HCT116 (cell line): Measurements from ENCODE around the gene ABCC1. TPM values are rescaled to one million over a fixed set of nuclear protein-coding genes. Genes with fewer than 3 reads are reported as not detected.

Experiments used
- ATAC-seq: fragments of 200-7000 bp; cut with Tn5 transposase; 2 replicates; pipeline ENCODE4 v1.9.1; 2020; ENCODE audit warnings: mild to moderate bottlenecking, moderate library complexity
- BruUV-seq: library from RNA; stranded (reverse); fragments of 400-500 nt; replicated peaks from 2 replicates; lab custom pipeline; 2021; lab: Mats Ljungman, UMichigan
- CTCF ChIA-PET: fragments of 300-600 bp; sonication (Branson Sonifier 250); formaldehyde crosslinking; loops from one replicate; lab custom pipeline; 2021; ENCODE audit warnings: antibody characterized with exemption; lab: Charles Lee
- POLR2A ChIA-PET: fragments of 300-600, 350-600 bp; sonication (Branson Sonifier 250); formaldehyde crosslinking; loops from one replicate; lab custom pipeline; 2021; ENCODE audit warnings: antibody characterized with exemption; lab: Charles Lee
- RAD21 ChIA-PET, 2 experiments: fragments of 300-600 bp; sonication (Branson Sonifier 250); formaldehyde crosslinking; loops; one replicate each; lab custom pipeline; 2023; ENCODE audit warnings: low total read pairs in 2 of 2; ENCODE audit not compliant: uncharacterized antibody in 2 of 2, unreplicated experiment in 2 of 2, low non-redundant PET in 1 of 2; lab: Charles Lee
- DNase-seq: peaks from one replicate; pipeline ENCODE4 v3.0.0-alpha.2; 2010; ENCODE audit warnings: low read depth, low spot score
- H2AFZ ChIP-seq: fragments of 200-600 bp; shearing (Covaris generic), sonication (generic); 2 replicates; pipeline ENCODE4 v1.6.1; 2017; ENCODE audit warnings: low read depth, mixed run types, mixed read lengths, antibody characterized with exemption, low read length; ENCODE audit not compliant: poor library complexity, severe bottlenecking
- H3K27ac ChIP-seq: 2 replicates; pipeline ENCODE4 v1.5.1; 2012; ENCODE audit warnings: low read depth, low read length
- H3K27me3 ChIP-seq: fragments of 200-600 bp; sonication (generic); 2 replicates; pipeline ENCODE4 v1.6.1; 2016; ENCODE audit warnings: mixed run types, low read length, mixed read lengths; ENCODE audit not compliant: insufficient read depth
- H3K36me3 ChIP-seq, 2 experiments: fragments of 200-500 bp in 1 of 2; fragments of 200-600 bp in 1 of 2; sonication (Bioruptor generic) in 1 of 2; sonication (generic) in 1 of 2; 2 replicates each; pipeline versions ENCODE4 v1.5.1 to v1.6.1; 2014 to 2016; ENCODE audit warnings: low read length in 2 of 2, inconsistent platforms in 1 of 2, mixed read lengths in 1 of 2, mixed run types in 1 of 2; ENCODE audit not compliant: insufficient read depth in 2 of 2, control insufficient read depth in 1 of 2
- H3K4me1 ChIP-seq, 2 experiments: fragments of 200-600 bp in 1 of 2; sonication (generic) in 1 of 2; 2 replicates each; pipeline versions ENCODE4 v1.5.1 to v1.6.1; 2012 to 2017; ENCODE audit warnings: low read length in 2 of 2, inconsistent platforms in 1 of 2, mild to moderate bottlenecking in 1 of 2, mixed read lengths in 1 of 2, mixed run types in 1 of 2, moderate library complexity in 1 of 2; ENCODE audit not compliant: insufficient read depth in 2 of 2, control insufficient read depth in 1 of 2
- H3K4me2 ChIP-seq: fragments of 200-600 bp; sonication (generic); 2 replicates; pipeline ENCODE4 v1.6.1; 2017; ENCODE audit warnings: mixed run types, low read length, mixed read lengths
- H3K4me3 ChIP-seq, 2 experiments: fragments of 200-600 bp in 1 of 2; sonication (generic) in 1 of 2; replicated peaks in 1 of 2; 2 replicates each; pipeline ENCODE4 v1.5.1; 2011 to 2016; ENCODE audit warnings: low read length in 2 of 2, control low read depth in 1 of 2, low read depth in 1 of 2, mild to moderate bottlenecking in 1 of 2, mixed read lengths in 1 of 2, mixed run types in 1 of 2
- H3K79me2 ChIP-seq: fragments of 200-600 bp; sonication (generic); 2 replicates; pipeline ENCODE4 v1.6.1; 2017; ENCODE audit warnings: mild to moderate bottlenecking, mixed run types, low read length, moderate library complexity, mixed read lengths; ENCODE audit not compliant: insufficient read depth
- H3K9ac ChIP-seq: fragments of 200-600 bp; sonication (generic); 2 replicates; pipeline ENCODE4 v1.6.1; 2016; ENCODE audit warnings: low read length, mixed read lengths
- H3K9me2 ChIP-seq: fragments of 200-600 bp; sonication (generic), shearing (Covaris generic); 2 replicates; pipeline ENCODE4 v1.6.1; 2017; ENCODE audit warnings: mixed run types, mild to moderate bottlenecking, moderate library complexity; ENCODE audit not compliant: insufficient read depth
- H3K9me3 ChIP-seq, 2 experiments: fragments of 200-500 bp in 1 of 2; fragments of 200-600 bp in 1 of 2; sonication (Bioruptor generic) in 1 of 2; sonication (generic) in 1 of 2; 2 replicates each; pipeline ENCODE4 v1.6.1; 2014 to 2017; ENCODE audit warnings: low read length in 2 of 2, mixed read lengths in 2 of 2, inconsistent platforms in 1 of 2, low read depth in 1 of 2, mild to moderate bottlenecking in 1 of 2, mixed run types in 1 of 2, moderate library complexity in 1 of 2; ENCODE audit not compliant: control insufficient read depth in 1 of 2, insufficient read depth in 1 of 2
- H4K20me1 ChIP-seq: fragments of 200-600 bp; sonication (generic), shearing (Covaris generic); 2 replicates; pipeline ENCODE4 v1.6.1; 2017; ENCODE audit warnings: mixed run types, mild to moderate bottlenecking, moderate library complexity; ENCODE audit not compliant: insufficient read depth
- ATF3 ChIP-seq: IDR thresholded peaks from 2 replicates; pipeline ENCODE4 v1.6.1; 2012
- CBX3 ChIP-seq: IDR thresholded peaks from 2 replicates; pipeline ENCODE4 v1.6.1; 2012; ENCODE audit warnings: low read depth
- CEBPB ChIP-seq: IDR thresholded peaks from 2 replicates; pipeline ENCODE4 v1.6.1; 2012; ENCODE audit warnings: low read depth
- EGR1 ChIP-seq: IDR thresholded peaks from 2 replicates; pipeline ENCODE4 v1.6.1; 2012; ENCODE audit warnings: low read depth
- FOSL1 ChIP-seq: IDR thresholded peaks from 2 replicates; pipeline ENCODE4 v1.6.1; 2012; ENCODE audit warnings: low read depth
- JUND ChIP-seq: IDR thresholded peaks from 2 replicates; pipeline ENCODE4 v1.6.1; 2012
- MAX ChIP-seq: IDR thresholded peaks from 2 replicates; pipeline ENCODE4 v1.6.1; 2012
- POLR2AphosphoS5 ChIP-seq: IDR thresholded peaks from 2 replicates; pipeline ENCODE4 v1.6.1; 2011; ENCODE audit warnings: mild to moderate bottlenecking, low read depth, low read length, moderate library complexity
- RAD21 ChIP-seq: IDR thresholded peaks from 2 replicates; pipeline ENCODE4 v1.6.1; 2012; ENCODE audit warnings: low read depth, mild to moderate bottlenecking
- REST ChIP-seq: IDR thresholded peaks from 2 replicates; pipeline ENCODE4 v1.6.1; 2012; ENCODE audit warnings: low read depth
- SIN3A ChIP-seq: IDR thresholded peaks from 2 replicates; pipeline ENCODE4 v1.6.1; 2012; ENCODE audit warnings: low read depth
- TCF7L2 ChIP-seq: IDR thresholded peaks from 2 replicates; pipeline ENCODE4 v1.7.0; 2011; ENCODE audit warnings: borderline replicate concordance, inconsistent platforms; ENCODE audit not compliant: insufficient read depth, insufficient read length; ENCODE audit errors: extremely low read depth
- YY1 ChIP-seq: IDR thresholded peaks from 2 replicates; pipeline ENCODE4 v1.6.1; 2011; ENCODE audit warnings: low read length, low read depth, moderate library complexity, mild to moderate bottlenecking; ENCODE audit not compliant: insufficient replicate concordance; ENCODE audit errors: extremely low read depth
- ZNF274 ChIP-seq: fragments of 200-500 bp; sonication (Bioruptor generic); IDR thresholded peaks from 2 replicates; pipeline ENCODE4 v1.6.1; 2014; ENCODE audit warnings: mild to moderate bottlenecking, low read depth, low read length, inconsistent platforms
- intact Hi-C: fragments of 100-400 bp; cut with micrococcal nuclease; formaldehyde crosslinking; loops from 2 replicates; pipeline ENCODE4 v1.10.0; 2022
- total RNA-seq: library from RNA; stranded (reverse); gene quantifications from one replicate; pipeline ENCODE4 v1.2.1, GENCODE V29; 2021; ENCODE audit not compliant: unreplicated experiment
- TF ChIP-seq, protein P1 (sequence below): IDR thresholded peaks from 2 replicates; pipeline ENCODE4 v1.6.1; 2011; ENCODE audit warnings: mild to moderate bottlenecking, low read length, moderate library complexity; ENCODE audit not compliant: insufficient replicate concordance; ENCODE audit errors: extremely low read depth

Gene ABCC1
- total RNA-seq, 1 experiment from 2014 or later, result 61.9 TPM

DNA sequence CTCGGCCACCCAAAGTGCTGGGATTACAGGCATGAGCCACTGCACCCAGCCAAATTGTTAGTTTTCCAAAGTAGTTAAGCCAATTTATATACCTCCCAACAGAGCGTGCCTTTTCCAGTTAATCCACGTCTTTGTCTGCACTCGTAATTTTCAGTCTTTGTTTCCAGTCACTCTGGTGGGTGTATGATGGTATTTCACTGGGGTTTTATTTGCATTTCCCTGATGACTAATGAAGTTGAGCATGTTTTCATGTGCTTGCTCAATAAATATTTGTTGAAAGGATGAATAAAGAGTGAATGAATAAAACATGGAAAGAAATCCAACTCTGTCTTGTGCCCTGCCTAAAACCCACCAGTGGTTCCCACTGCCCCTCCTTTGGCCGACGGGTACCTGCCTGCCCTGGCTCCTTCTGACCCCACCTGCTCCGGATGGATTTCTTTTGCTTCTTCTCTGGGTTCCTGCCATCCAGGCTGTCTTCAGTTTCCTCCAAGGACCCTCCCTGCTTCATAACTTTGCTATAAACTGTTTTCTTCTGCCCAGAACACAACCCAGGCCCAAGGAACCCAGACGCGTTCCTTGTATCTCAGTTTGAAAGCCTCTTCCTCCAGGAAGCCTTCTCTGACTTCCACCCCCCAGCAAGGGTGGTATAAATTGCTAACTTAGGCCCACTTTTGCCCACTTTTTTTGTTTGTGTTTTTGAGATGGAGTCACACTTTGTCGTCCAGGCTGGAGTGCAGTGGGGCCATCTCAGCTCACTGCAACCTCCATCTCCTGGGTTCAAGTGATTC is 3.0 kb upstream of the ABCC1 start (continued):
- no peak for TF ChIP-seq YY1
- no peak for TF ChIP-seq CEBPB
- no peak for TF ChIP-seq MAX
- TF ChIP-seq CBX3, result no peak
- TF ChIP-seq EGR1, result no peak
- TF ChIP-seq, all 23 proteins: peak for 0

DNA sequence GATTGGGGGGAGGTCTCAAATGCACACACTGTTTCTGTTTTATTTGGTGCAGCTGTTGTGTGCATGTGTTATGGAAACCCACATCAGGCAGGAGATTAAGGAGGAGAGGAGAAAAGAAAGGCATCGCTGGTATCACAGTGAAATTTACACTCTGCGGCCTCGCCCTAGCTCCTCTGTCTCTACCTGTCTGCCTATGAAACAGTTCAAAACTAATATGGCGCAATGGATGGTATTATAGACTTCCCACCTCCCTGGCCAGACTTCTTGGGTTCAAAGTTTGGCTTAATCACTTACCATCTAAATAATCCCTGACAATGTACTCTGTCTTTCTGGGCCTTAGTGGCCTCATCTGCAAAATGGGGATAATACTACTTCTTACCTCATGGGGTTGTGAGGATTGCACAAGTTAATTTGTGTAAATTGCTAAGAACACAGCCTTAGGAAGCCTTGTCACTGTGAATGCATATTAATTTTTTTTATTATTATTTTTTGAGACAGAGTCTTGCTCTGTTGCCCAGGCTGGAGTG is 1.4 kb upstream of the ABCC1 start:
- Histone ChIP-seq H3K9ac (no peak overlapping the region), H3K79me2 (peaks cover 34% of the 10 kb centered on the region), H3K9me2 (no peaks in the 10 kb centered on the region), H4K20me1 (no peaks in the 10 kb centered on the region; the same call in 1 of the 2 replicates), H3K27ac (no peak overlapping the region), H3K9me3 (no peaks in the 10 kb centered on the region), H3K27me3 (no peaks in the 10 kb centered on the region), H3K4me2 (no peak overlapping the region), H3K4me1 (peaks cover 33 to 44% of the 10 kb centered on the region in 2 experiments), H2AFZ (no peak overlapping the region), H3K4me3 (no peak overlapping the region), H3K36me3 (no peaks in the 10 kb centered on the region)
- ChIA-PET POLR2A (interaction anchor here (1.4 kb wide), 1 partner anchor 48 kb away, joined by 3 read pairs; no protein-coding TSS in a partner anchor), CTCF (no interaction called here), RAD21 (no interaction called here)
- BruUV-seq, result no TSS peak
- ATAC-seq (no peak), DNase-seq (no peak)
- intact Hi-C loops, result no loop called here
- TF ChIP-seq POLR2AphosphoS5, result no peak
- no peak for TF ChIP-seq FOSL1
- no peak for TF ChIP-seq ATF3
- no peak for TF ChIP-seq JUND
- no peak for TF ChIP-seq SIN3A
- TF ChIP-seq CBX3, result no peak
- no peak for TF ChIP-seq REST
- no peak for TF ChIP-seq RAD21
- TF ChIP-seq MAX, result no peak
- no peak for TF ChIP-seq YY1
- TF ChIP-seq ZNF274, result no peak
- no peak for TF ChIP-seq TCF7L2
- no peak for TF ChIP-seq CEBPB
- TF ChIP-seq, protein P1, sequence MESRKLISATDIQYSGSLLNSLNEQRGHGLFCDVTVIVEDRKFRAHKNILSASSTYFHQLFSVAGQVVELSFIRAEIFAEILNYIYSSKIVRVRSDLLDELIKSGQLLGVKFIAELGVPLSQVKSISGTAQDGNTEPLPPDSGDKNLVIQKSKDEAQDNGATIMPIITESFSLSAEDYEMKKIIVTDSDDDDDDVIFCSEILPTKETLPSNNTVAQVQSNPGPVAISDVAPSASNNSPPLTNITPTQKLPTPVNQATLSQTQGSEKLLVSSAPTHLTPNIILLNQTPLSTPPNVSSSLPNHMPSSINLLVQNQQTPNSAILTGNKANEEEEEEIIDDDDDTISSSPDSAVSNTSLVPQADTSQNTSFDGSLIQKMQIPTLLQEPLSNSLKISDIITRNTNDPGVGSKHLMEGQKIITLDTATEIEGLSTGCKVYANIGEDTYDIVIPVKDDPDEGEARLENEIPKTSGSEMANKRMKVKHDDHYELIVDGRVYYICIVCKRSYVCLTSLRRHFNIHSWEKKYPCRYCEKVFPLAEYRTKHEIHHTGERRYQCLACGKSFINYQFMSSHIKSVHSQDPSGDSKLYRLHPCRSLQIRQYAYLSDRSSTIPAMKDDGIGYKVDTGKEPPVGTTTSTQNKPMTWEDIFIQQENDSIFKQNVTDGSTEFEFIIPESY, result no peak
- TF ChIP-seq EGR1, result no peak
